Cerebellar cortex (tissue), 1 donor: ENCODE measurements around the gene IQGAP1.
"Not testable (repeated sequence)": the region's sequence is repeated elsewhere in the genome, so short reads cannot be mapped to it uniquely, and the experiment has no call there.

Source experiments
- DNase-seq: peaks from one replicate; pipeline ENCODE4 v3.0.0-alpha.2; 2015; ENCODE audit warnings: low spot score

IQGAP1 gene

DNA sequence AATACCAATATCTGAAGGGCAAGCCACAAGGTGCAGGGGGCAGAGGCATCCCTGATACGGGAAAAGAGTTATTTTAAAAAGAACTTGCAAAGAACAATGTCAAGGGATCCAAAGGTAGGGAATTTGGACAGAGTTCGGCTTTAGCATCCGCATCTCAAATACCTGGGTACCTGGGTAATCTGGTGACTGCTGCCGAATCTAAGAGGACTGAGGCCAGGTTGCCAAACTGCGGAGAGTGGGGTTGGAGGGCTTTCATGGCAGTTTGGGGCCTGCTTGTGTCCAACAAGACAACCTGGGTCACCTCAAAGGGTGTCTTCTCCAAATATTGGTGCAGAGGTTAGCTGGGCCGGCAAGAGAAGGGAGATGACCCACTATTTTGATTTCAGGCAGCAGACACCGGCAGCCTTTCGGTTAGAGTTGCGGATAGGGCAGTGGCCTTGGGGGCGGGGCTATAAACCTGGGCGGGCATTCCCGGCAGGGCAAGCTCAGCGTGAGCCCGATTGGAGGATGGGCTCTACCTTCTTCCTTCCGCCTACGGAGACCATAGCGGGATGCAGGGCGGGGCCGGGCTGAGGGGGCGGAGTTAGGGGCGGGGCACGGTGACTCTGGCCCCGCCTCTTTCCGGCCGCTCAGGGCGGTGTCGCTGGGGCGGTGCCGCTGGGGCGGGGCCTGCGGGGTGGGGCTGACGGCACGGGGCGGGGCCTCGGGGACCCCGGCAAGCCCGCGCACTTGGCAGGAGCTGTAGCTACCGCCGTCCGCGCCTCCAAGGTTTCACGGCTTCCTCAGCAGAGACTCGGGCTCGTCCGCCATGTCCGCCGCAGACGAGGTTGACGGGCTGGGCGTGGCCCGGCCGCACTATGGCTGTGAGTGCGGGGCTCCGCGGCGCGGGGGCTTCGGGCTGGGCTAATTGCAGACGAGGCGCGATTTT lies at the start of gene IQGAP1:
IQGAP1 (plus strand) TSS at position 709 of the 928 bp plus-strand sequence; CDS start at position 809, 100 bp downstream.
- DNase-seq, result peak; percentile 98

DNA sequence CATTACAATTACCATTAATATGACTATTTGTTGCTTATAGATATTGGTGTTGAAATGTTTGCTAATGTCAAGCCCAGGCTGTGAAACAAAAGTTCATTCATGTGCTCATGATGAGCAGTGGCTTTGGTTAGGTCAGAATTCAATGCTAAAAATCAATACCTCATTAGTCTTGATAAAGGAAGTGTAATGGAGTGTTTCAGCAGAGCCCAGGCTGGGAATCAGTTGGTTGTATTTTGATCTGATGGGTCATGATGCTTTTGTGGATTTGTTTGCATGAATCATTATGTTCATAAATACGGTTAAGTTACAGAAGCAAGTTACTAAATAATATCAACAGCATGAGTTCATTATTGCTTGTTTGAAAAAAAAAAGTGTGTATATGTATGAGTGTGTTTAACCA lies 49.5 kb upstream of the IQGAP1 start:
- no peak for DNase-seq

DNA sequence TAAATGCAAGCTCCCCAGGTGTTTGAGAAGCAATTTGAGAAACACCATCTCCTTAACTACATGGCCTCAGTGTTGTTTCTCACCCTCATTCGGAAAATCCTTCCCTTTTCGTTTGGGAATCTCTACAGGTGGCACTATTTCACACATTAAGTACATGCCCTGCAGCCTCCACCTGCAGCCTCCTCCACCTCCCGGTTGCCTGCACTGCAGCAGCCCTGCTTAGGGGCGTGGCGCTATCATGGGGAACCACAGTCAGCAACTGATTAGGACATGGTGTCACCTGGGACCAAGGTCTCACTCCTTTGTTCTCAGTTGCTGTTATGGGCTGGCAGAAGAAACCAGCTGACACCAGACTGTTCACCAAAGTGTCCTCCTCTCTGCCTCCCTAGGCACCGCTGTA lies 47.7 kb upstream of the IQGAP1 start:
- no peak for DNase-seq

- DNase-seq, result no peak
These were observed 44.7 kb upstream of the IQGAP1 start for GRCh38 chr15:90343302-90343790.

DNA sequence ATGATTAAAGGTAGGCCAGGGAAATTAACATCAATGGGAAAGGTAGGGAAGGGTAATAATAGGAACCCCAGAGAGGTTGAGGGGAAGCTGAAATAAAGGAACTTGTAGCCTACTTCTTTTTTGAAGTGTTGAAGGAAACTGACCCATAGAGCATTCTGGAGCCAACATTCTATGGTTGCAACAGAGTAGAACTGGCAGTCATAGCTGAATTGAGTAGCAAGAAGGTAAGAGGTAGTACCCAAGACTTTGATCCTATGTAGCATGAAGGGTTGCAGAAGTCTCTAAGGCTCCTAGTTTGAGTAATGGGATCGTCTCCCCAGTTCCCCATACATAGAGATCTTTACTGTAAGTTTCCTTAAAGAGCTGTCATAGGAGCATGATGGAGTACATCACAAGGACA lies 43.4 kb upstream of the IQGAP1 start:
- no peak for DNase-seq

DNA sequence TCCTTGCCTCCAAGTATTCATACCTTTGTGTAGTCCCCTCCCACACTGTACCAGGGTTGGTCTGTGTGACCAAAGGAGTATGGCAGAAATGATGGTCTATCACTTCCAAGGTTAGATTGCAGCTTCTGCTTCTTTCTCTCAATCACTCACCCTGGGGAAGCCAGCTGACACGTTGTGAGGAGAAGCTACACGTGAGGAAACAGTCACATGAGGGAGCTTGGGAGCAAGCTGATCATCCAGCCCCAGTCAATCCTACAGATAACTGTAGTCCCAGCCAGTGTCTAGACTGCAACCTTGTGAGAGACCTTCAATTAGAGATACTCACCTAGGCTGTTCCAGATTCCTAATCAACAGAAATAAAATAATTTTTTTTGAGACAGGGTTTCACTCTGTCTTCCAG lies 42.2 kb upstream of the IQGAP1 start:
- DNase-seq, result no peak

- DNase-seq, result not testable (repeated sequence)
These were observed 40.5 kb upstream of the IQGAP1 start for GRCh38 chr15:90347431-90348065.

DNA sequence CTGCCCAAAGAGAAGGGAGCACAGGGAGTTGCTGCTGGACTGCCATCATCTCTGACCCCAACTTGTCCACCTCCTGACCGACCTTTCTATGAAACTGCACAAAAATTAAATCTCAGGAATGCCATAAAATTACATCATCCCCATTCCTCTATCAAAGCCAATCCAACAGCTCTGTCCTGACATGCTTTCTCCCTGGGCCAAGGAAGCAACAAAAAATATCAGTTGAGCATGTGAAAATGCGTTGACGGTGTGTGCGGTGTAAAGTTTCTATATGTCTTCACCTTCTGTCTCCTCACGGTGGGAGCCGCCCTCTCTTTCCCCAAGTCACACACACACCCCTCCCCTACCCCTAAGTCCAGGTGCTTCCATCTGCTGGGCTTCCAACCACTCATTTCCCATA lies 39.6 kb upstream of the IQGAP1 start:
- DNase-seq, result no peak

- DNase-seq, result no peak
These were observed 39.0 kb upstream of the IQGAP1 start for GRCh38 chr15:90349072-90349471.

GRCh38 chr15:90349821-90350220 lies 38.2 kb upstream of the IQGAP1 start:
- no peak for DNase-seq

- no peak for DNase-seq
These were observed 36.4 kb upstream of the IQGAP1 start for GRCh38 chr15:90351479-90352106.

DNA sequence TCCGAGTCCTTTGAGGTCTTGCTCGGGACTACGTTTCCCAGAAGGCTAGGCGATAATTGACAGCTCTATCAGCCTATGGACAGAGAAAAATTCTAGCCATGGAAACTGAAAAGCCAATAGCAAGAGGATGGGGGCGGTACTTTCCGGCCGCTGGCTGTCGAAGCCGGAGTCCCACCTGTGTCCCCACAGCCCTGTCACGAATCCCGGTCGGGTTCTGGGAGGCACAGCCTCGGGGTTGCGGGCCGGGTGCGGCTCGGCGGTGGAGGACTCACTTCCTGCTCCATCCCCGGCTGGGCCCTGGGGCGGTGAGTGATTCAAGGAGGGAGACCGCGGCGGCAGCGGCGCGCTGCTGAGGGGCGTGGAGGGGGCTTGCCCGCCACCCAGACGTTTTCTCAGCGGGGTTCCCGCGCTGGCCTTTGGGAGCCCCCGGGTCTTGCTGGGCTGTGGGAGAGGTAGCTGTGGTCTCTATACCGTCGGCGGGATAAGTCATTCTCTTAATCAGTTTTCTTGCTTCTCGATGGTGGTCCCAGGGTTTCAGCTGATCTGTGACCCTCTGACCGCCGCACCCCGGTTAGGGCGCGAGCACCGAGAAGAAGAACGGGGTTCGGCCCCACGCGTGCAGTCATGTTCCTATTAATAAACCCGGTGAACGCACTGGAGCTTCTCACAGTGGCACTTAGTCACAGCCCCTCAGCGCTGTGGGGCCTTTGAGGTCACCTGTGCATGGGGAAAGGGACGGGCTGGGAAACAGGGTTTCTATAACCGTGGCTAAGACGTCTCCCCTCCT lies 35.7 kb upstream of the IQGAP1 start, which contains the start of gene ZNF774:
ZNF774 (plus strand) TSS at position 178 of the 787 bp plus-strand sequence. CDS start 2,377 bp downstream, outside the sequence.
- DNase-seq, result peak; percentile 99

- DNase-seq, result no peak
These were observed 33.1 kb upstream of the IQGAP1 start for GRCh38 chr15:90354986-90355385.

DNA sequence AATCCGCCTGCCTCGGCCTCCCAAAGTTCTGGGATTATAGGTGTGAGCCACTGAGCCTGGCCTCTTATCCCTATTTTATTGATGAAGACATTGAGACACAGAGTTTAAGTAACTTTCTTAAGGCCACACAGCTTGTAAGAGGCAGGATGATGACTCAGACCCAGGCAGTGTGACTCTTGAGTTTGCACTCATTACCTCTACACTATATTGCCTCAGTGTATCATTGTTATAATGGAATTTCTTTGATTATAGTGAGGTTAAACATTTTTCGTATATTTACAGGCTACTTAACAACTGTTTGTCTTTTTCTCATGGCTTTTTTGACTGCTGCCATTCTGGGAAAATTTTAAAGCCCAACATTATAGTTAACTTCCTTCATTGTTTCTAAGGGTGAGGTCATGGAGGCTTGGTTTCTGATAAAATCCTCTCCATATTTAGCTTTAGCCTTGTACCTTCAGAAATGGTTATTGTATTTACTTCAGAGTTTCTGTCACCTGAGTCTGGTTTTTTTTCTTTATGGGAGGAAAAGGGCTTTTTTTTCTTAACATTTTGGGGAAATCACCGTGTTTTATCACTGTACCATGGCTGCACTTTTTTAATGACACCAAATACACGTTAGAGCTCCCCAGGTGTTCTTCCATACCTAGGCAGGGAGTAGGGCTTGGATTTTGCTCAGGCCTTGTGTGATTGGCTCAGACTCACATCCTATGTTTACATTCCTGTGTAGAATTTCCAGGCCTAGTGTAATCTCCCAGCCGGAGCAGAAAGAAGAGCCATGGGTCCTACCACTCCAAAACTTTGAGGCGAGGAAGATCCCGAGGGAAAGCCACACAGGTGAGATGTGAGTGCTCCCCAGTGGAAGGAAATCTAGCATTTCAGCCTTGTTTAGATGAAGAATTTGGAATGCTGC lies 29.7 kb upstream of the IQGAP1 start:
- no peak for DNase-seq

- no peak for DNase-seq
These were observed 27.3 kb upstream of the IQGAP1 start for GRCh38 chr15:90360746-90361145.

DNA sequence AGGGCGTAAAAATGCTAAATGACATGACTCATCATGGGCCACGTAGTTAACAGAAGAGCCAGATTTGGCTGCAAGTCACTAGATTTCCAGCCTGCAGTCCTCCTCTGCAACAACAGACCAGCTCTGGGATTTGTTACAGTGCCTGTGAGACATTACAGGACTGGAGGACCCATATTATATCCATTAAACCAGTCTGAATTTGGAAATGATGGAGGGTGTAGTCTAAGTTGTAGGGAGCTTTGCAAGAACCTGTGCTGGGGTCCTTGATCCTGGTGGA lies 25.2 kb upstream of the IQGAP1 start:
- DNase-seq, result no peak

DNA sequence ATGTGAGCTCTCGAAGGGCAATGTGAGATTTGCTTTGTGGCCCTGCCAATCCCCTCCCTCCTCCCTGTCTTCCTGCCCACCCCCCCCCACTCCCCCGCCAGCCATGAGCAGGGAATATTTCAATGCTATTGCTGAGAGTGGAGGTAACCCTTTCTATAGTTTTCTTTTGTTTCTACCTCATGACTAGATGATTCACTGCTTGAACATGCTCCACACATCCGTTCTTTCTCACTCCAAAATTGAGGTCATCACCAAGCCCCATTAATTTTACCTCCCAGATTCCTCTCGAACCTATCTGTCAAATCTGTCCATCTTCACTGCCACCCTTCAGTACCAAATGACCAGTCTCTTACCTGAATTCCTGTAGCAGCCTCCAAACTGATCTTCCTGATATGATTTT lies 23.8 kb upstream of the IQGAP1 start:
- no peak for DNase-seq

- no peak for DNase-seq
These were observed 22.5 kb upstream of the IQGAP1 start for GRCh38 chr15:90365414-90366055.

GRCh38 chr15:90367576-90367975 lies 20.5 kb upstream of the IQGAP1 start:
- DNase-seq, result peak; percentile 56

GRCh38 chr15:90375071-90375470 lies 13.0 kb upstream of the IQGAP1 start:
- no peak for DNase-seq
